DOHH2 (cell line): ENCODE data around the gene DAAM1.

Experiments used
- H3F3A ChIP-seq: fragments of 200-600 bp; sonication (generic), shearing (Covaris generic); 2 replicates; pipeline ENCODE4 v1.6.0; 2016; ENCODE audit warnings: antibody characterized with exemption, mild to moderate bottlenecking; ENCODE audit not compliant: control insufficient read depth, insufficient read depth
- H3K27ac ChIP-seq: fragments of 200-600 bp; sonication (generic); 2 replicates; pipeline ENCODE4 v1.5.1; 2014; ENCODE audit warnings: low read depth, mild to moderate bottlenecking, low read length, moderate library complexity
- H3K27me3 ChIP-seq: fragments of 200-600 bp; sonication (generic); 2 replicates; pipeline ENCODE4 v1.6.1; 2014; ENCODE audit warnings: mild to moderate bottlenecking, low read length, mixed read lengths; ENCODE audit not compliant: control insufficient read depth
- H3K36me3 ChIP-seq: fragments of 200-600 bp; sonication (generic); 2 replicates; pipeline ENCODE4 v1.6.1; 2014; ENCODE audit warnings: mild to moderate bottlenecking, low read length, moderate library complexity, mixed read lengths; ENCODE audit not compliant: control insufficient read depth
- H3K4me1 ChIP-seq: fragments of 200-600 bp; sonication (generic); 2 replicates; pipeline ENCODE4 v1.6.1; 2014; ENCODE audit warnings: mild to moderate bottlenecking, low read length, mixed read lengths; ENCODE audit not compliant: control insufficient read depth
- H3K4me2 ChIP-seq: fragments of 200-600 bp; sonication (generic); 2 replicates; pipeline ENCODE4 v1.6.0; 2014; ENCODE audit warnings: mild to moderate bottlenecking, low read length, moderate library complexity
- H3K4me3 ChIP-seq: fragments of 200-600 bp; sonication (generic); 2 replicates; pipeline ENCODE4 v1.5.1; 2014; ENCODE audit warnings: mild to moderate bottlenecking, low read length, mixed read lengths
- H3K79me2 ChIP-seq: fragments of 200-600 bp; sonication (generic); 2 replicates; pipeline ENCODE4 v1.6.1; 2014; ENCODE audit warnings: mild to moderate bottlenecking, low read length, mixed read lengths; ENCODE audit not compliant: control insufficient read depth
- H3K9me2 ChIP-seq: fragments of 200-600 bp; sonication (generic); replicated peaks from 2 replicates; pipeline ENCODE4 v1.6.1; 2014; ENCODE audit warnings: mild to moderate bottlenecking, low read length, mixed read lengths; ENCODE audit not compliant: control insufficient read depth
- H3K9me3 ChIP-seq: fragments of 200-600 bp; sonication (generic); 2 replicates; pipeline ENCODE4 v1.6.1; 2014; ENCODE audit warnings: antibody characterized with exemption, low read length, mixed read lengths; ENCODE audit not compliant: control insufficient read depth, insufficient read depth
- H4K20me1 ChIP-seq: fragments of 200-600 bp; sonication (generic); 2 replicates; pipeline ENCODE4 v1.6.0; 2014; ENCODE audit warnings: low read depth, mild to moderate bottlenecking, antibody characterized with exemption, low read length, moderate library complexity; ENCODE audit not compliant: control insufficient read depth, insufficient read depth
- EZH2phosphoT487 ChIP-seq: fragments of 200-600 bp; sonication (generic); IDR thresholded peaks from 2 replicates; pipeline ENCODE4 v1.6.1; 2017; ENCODE audit warnings: borderline replicate concordance, mild to moderate bottlenecking, antibody characterized with exemption, low read length, moderate library complexity, mixed read lengths
- TF ChIP-seq, protein P1 (sequence below): fragments of 200-600 bp; sonication (generic); IDR thresholded peaks from one replicate; pipeline ENCODE4 v1.5.1; 2014; ENCODE audit warnings: antibody characterized with exemption, mild to moderate bottlenecking, low read depth, low read length; ENCODE audit not compliant: poor library complexity, severe bottlenecking

The DAAM1 gene

DNA sequence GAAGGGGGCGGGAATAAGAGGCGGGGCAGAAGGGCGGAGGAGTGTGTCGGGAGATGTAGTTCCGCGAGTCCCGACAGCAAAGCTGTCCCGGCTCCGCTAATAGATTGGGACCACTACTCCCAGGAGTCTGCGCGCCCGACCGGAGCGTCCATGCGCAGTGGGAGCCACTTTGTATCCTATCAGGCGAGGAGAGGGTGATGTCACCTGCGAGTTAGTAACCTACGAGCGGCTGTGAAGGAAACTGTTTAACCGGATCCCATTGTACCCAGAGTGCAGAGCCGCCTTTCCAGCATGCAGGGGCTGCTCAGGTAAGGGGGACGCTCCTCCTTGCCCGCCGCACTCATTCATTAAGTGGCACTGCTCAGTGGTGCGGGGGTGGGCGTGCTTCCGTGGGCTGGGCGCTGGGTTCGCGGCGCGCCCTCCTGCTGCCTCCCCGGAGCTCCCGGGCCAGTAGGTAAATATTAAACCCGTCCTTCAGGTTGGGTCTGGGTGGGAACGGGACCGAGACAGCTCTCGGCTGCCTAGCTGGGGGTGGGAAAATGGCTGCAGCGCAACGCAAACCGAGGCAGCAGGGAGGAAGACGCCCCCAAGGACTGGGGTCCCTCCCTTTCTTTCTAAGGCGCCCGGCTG, at the start of gene DAAM1:
Gene DAAM1 (plus strand): TSS at position 207 of the 630 bp plus-strand sequence. CDS start 74,811 bp downstream, outside the sequence.
- no peaks in the 10 kb centered on the region for H3K9me3 ChIP-seq
- no peaks in the 10 kb centered on the region for H3F3A ChIP-seq
- no peaks in the 10 kb centered on the region for H3K9me2 ChIP-seq
- H3K4me2 ChIP-seq: peak within 1 kb of the TSS; percentile 93
- peaks cover 71% of the 10 kb centered on the region for H3K4me1 ChIP-seq
- H3K27me3 ChIP-seq: no peaks in the 10 kb centered on the region
- H3K79me2 ChIP-seq: peaks cover 51% of the 10 kb centered on the region
- peak within 1 kb of the TSS; percentile 58 for H3K27ac ChIP-seq
- H4K20me1 ChIP-seq: peaks cover 19% of the 10 kb centered on the region
- peak within 1 kb of the TSS; percentile 81 for H3K4me3 ChIP-seq
- peaks cover 18% of the 10 kb centered on the region for H3K36me3 ChIP-seq
- TF ChIP-seq, protein P1, sequence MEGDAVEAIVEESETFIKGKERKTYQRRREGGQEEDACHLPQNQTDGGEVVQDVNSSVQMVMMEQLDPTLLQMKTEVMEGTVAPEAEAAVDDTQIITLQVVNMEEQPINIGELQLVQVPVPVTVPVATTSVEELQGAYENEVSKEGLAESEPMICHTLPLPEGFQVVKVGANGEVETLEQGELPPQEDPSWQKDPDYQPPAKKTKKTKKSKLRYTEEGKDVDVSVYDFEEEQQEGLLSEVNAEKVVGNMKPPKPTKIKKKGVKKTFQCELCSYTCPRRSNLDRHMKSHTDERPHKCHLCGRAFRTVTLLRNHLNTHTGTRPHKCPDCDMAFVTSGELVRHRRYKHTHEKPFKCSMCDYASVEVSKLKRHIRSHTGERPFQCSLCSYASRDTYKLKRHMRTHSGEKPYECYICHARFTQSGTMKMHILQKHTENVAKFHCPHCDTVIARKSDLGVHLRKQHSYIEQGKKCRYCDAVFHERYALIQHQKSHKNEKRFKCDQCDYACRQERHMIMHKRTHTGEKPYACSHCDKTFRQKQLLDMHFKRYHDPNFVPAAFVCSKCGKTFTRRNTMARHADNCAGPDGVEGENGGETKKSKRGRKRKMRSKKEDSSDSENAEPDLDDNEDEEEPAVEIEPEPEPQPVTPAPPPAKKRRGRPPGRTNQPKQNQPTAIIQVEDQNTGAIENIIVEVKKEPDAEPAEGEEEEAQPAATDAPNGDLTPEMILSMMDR: no peak
- no peak for TF ChIP-seq EZH2phosphoT487

DNA sequence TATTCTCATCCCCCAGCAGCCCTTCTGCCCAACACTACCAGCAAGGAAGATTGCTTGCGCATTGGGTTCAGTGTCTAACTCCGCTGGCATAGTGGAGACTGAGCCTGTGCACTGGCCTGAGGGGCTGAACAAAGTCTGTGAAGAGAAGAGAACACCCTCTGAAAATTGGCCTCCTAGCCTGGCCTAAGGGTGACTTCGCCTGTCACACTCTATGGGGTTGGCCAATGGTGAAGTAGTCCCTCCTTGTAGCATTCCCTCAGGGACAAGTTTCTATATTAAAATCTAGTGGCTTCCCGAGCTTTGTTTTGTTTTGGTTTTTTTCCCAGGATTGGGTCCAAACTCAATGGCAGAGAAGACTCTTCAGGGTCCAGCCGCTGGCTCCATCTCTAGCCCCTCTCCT, 49.1 kb upstream of the DAAM1 start:
- Histone ChIP-seq H3K36me3 (no peaks in the 10 kb centered on the region), H3K4me1 (peaks cover 5% of the 10 kb centered on the region), H3K4me3 (no peak overlapping the region), H4K20me1 (no peaks in the 10 kb centered on the region), H3K27me3 (no peaks in the 10 kb centered on the region), H3K4me2 (no peak overlapping the region), H3K9me3 (no peaks in the 10 kb centered on the region), H3K79me2 (no peaks in the 10 kb centered on the region), H3K27ac (no peak overlapping the region), H3K9me2 (no peaks in the 10 kb centered on the region), H3F3A (no peaks in the 10 kb centered on the region)
- no peak for TF ChIP-seq EZH2phosphoT487
- TF ChIP-seq, protein P1: no peak

DNA sequence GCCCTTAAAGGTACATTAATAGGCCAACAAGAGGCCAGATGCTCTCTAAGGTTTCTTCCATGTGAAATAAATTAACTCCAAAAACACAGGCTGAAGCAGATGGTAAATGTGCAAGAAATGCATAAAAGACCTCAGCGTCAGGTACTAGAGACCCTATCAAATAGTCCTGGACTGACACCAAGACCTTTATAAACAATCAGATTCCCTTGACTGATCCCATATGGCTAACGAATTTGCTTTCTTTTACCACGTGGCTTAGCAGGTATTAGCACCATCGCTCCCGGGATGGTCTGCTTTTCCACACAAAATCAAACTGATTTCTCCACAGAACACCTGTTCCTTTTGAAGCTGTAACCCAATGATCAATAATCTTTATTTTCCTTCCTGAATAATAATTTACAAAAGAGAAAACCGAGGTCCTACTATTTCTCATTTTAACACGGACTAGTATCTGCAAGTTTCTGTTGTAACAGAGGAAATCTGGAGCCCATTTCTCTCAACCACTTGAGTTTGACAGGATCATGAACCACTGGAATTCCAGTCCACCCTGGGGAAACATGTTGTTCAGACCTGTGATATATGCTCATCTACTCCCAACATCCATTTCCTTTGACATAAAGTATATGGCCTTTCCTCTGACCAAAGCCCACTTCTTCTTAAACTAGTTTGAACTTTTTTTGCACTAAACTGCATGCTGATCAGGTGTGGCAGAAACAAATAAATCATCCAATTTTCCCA, 48.2 kb upstream of the DAAM1 start:
- no peak for TF ChIP-seq EZH2phosphoT487
- TF ChIP-seq, protein P1: no peak
- Histone ChIP-seq H4K20me1 (no peaks in the 10 kb centered on the region), H3K4me3 (no peak overlapping the region), H3K27me3 (no peaks in the 10 kb centered on the region), H3K36me3 (no peaks in the 10 kb centered on the region), H3K4me1 (peaks cover 5% of the 10 kb centered on the region), H3K4me2 (no peak overlapping the region), H3K9me3 (no peaks in the 10 kb centered on the region), H3K79me2 (no peaks in the 10 kb centered on the region), H3K9me2 (no peaks in the 10 kb centered on the region), H3F3A (no peaks in the 10 kb centered on the region), H3K27ac (no peak overlapping the region)
